PC-3 (cell line): ENCODE results near the gene MTA3. TPM values are rescaled to one million over a fixed set of nuclear protein-coding genes. Genes with fewer than 3 reads are reported as not detected.
"Not testable (repeated sequence)": the region's sequence is repeated elsewhere in the genome, so short reads cannot be mapped to it uniquely, and the experiment has no call there.

Experiments
- ATAC-seq: fragments of 200-7000 bp; cut with Tn5 transposase; 2 replicates; pipeline ENCODE4 v1.9.1; 2020; ENCODE audit warnings: mild to moderate bottlenecking, moderate library complexity
- BruUV-seq: library from RNA; stranded (reverse); fragments of 400-500 nt; replicated peaks from 2 replicates; lab custom pipeline; 2021; lab: Mats Ljungman, UMichigan
- CTCF ChIA-PET: fragments of 300-600 bp; sonication (Branson Sonifier 250); formaldehyde crosslinking; loops from one replicate; lab custom pipeline; 2022; ENCODE audit warnings: antibody characterized with exemption; lab: Charles Lee
- POLR2A ChIA-PET: fragments of 300-600 bp; sonication (Branson Sonifier 250); formaldehyde crosslinking; loops from one replicate; lab custom pipeline; 2022; ENCODE audit warnings: antibody characterized with exemption; ENCODE audit not compliant: unreplicated experiment; lab: Charles Lee
- DNase-seq: peaks from one replicate; pipeline ENCODE4 v3.0.0-alpha.2; 2015
- H2AFZ ChIP-seq: fragments of 300-600 bp; sonication (generic); 2 replicates; pipeline ENCODE4 v1.6.0; 2016; ENCODE audit warnings: antibody characterized with exemption, low read length
- H3F3A ChIP-seq: fragments of 300-600 bp; sonication (generic); one replicate; pipeline ENCODE4 v1.6.0; 2017; ENCODE audit warnings: antibody characterized with exemption, low read length, control low read depth, mild to moderate bottlenecking; ENCODE audit not compliant: unreplicated experiment
- H3K27ac ChIP-seq: fragments of 300-600 bp; sonication (generic); 2 replicates; pipeline ENCODE4 v1.5.1; 2016; ENCODE audit warnings: mild to moderate bottlenecking, low read length
- H3K27me3 ChIP-seq: fragments of 300-600 bp; sonication (generic); 2 replicates; pipeline ENCODE4 v1.6.1; 2016; ENCODE audit warnings: low read length, mixed read lengths
- H3K36me3 ChIP-seq: fragments of 300-600 bp; sonication (generic); 2 replicates; pipeline ENCODE4 v1.6.1; 2016; ENCODE audit warnings: low read depth, mixed run types, low read length, mixed read lengths
- H3K4me1 ChIP-seq: fragments of 300-600 bp; sonication (generic); 2 replicates; pipeline ENCODE4 v1.5.1; 2016; ENCODE audit warnings: low read length; ENCODE audit not compliant: insufficient read depth
- H3K4me2 ChIP-seq: fragments of 300-600 bp; sonication (generic); 2 replicates; pipeline ENCODE4 v1.6.0; 2016; ENCODE audit warnings: low read length
- H3K4me3 ChIP-seq: fragments of 300-600 bp; sonication (generic); 2 replicates; pipeline ENCODE4 v1.5.1; 2016; ENCODE audit warnings: mild to moderate bottlenecking, low read length, mixed read lengths
- H3K79me2 ChIP-seq: fragments of 300-600 bp; sonication (generic); 2 replicates; pipeline ENCODE4 v1.6.1; 2017; ENCODE audit warnings: low read length, mixed read lengths
- H3K9ac ChIP-seq: fragments of 300-600 bp; sonication (generic); 2 replicates; pipeline ENCODE4 v1.6.0; 2016; ENCODE audit warnings: mild to moderate bottlenecking, low read length
- H3K9me2 ChIP-seq: fragments of 300-600 bp; sonication (generic); replicated peaks from 2 replicates; pipeline ENCODE4 v1.6.1; 2016; ENCODE audit warnings: mixed run types, low read length, mixed read lengths
- H3K9me3 ChIP-seq: fragments of 300-600 bp; sonication (generic); 2 replicates; pipeline ENCODE4 v1.6.1; 2016; ENCODE audit warnings: low read length, mixed read lengths
- H4K20me1 ChIP-seq: fragments of 300-600 bp; sonication (generic); 2 replicates; pipeline ENCODE4 v1.6.1; 2016; ENCODE audit warnings: low read length, mixed read lengths
- EZH2 ChIP-seq: fragments of 300-600 bp; sonication (generic); IDR thresholded peaks from one replicate; pipeline ENCODE4 v1.6.1; 2017; ENCODE audit warnings: antibody characterized with exemption, mild to moderate bottlenecking, low read length; ENCODE audit not compliant: unreplicated experiment
- EZH2phosphoT487 ChIP-seq: fragments of 300-600 bp; sonication (generic); IDR thresholded peaks from 2 replicates; pipeline ENCODE4 v1.6.1; 2018; ENCODE audit warnings: mild to moderate bottlenecking, antibody characterized with exemption, low read length, borderline replicate concordance
- intact Hi-C: fragments of 100-400 bp; cut with micrococcal nuclease; formaldehyde crosslinking; loops from 2 replicates; pipeline ENCODE4 v1.9.0; 2023
- total RNA-seq: library from RNA; depleted of rRNA; stranded (reverse); fragments of >200 nt; gene quantifications from 2 replicates; pipeline ENCODE4 v1.2.3, GENCODE V29; 2014
- TF ChIP-seq, protein P1 (sequence below): fragments of 300-600 bp; sonication (generic); conservative IDR thresholded peaks from 2 replicates; pipeline ENCODE4 v1.5.1; 2017; ENCODE audit warnings: antibody characterized with exemption, low read depth, mild to moderate bottlenecking, low read length

MTA3 gene
- total RNA-seq, 1 experiment from 2014 or later, result 27.3 TPM

DNA sequence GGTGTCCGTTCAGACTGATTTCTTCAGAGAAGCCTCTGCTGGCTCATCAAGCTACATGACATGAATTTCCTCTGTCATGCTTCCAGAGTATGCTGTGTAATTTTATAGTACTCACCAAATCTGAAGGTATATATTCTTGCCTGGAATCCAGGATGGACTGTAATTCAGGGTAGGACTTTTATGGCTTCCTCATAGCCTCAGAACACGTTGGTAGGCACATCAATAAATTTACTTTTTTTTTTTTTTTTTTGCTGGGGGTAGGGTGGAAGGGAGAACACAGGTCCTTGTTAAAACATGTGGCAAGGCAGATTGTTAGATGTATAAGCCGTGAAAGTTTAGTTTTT is 34.4 kb downstream of the MTA3 start:
- Histone ChIP-seq H2AFZ (no peak overlapping the region), H3F3A (no peaks in the 10 kb centered on the region), H3K27me3 (no peaks in the 10 kb centered on the region), H3K9ac (no peak overlapping the region), H3K9me3 (no peaks in the 10 kb centered on the region), H3K4me3 (no peak overlapping the region), H3K9me2 (no peaks in the 10 kb centered on the region), H3K4me1 (no peaks in the 10 kb centered on the region), H3K36me3 (no peaks in the 10 kb centered on the region), H3K27ac (no peak overlapping the region), H3K4me2 (no peak overlapping the region), H4K20me1 (no peaks in the 10 kb centered on the region), H3K79me2 (peaks cover 7% of the 10 kb centered on the region; the same call in 1 of the 2 replicates)
- no TSS peak for BruUV-seq
- ChIA-PET POLR2A (no interaction called here), CTCF (no interaction called here)
- intact Hi-C loops, result no loop called here
- TF ChIP-seq EZH2, result no peak
- TF ChIP-seq, protein P1, sequence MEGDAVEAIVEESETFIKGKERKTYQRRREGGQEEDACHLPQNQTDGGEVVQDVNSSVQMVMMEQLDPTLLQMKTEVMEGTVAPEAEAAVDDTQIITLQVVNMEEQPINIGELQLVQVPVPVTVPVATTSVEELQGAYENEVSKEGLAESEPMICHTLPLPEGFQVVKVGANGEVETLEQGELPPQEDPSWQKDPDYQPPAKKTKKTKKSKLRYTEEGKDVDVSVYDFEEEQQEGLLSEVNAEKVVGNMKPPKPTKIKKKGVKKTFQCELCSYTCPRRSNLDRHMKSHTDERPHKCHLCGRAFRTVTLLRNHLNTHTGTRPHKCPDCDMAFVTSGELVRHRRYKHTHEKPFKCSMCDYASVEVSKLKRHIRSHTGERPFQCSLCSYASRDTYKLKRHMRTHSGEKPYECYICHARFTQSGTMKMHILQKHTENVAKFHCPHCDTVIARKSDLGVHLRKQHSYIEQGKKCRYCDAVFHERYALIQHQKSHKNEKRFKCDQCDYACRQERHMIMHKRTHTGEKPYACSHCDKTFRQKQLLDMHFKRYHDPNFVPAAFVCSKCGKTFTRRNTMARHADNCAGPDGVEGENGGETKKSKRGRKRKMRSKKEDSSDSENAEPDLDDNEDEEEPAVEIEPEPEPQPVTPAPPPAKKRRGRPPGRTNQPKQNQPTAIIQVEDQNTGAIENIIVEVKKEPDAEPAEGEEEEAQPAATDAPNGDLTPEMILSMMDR, result no peak
- TF ChIP-seq EZH2phosphoT487, result no peak
- no peak for DNase-seq
- no peak for ATAC-seq

DNA sequence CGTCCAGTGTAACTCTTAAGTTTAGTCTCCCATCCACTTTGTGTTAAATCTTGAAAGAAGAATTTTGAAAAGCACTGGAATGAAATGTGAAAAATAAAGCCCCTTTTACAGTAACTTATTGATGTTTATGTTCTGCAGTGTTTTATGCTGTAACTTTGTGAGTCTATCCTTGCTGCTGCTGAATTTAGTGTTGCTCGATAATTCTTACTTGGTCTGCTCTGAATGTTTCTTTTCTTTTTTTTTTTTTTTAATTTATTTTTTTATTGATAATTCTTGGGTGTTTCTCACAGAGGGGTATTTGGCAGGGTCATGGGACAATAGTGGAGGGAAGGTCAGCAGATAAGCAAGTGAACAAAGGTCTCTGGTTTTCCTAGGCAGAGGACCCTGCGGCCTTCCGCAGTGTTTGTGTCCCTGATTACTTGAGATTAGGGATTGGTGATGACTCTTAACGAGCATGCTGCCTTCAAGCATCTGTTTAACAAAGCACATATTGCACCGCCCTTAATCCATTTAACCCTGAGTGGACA is 36.0 kb downstream of the MTA3 start:
- H3K4me1 ChIP-seq, H3F3A ChIP-seq, DNase-seq, H4K20me1 ChIP-seq, intact Hi-C loops, H3K36me3 ChIP-seq, H3K27ac ChIP-seq, H3K27me3 ChIP-seq, H3K9me2 ChIP-seq, H2AFZ ChIP-seq, H3K4me2 ChIP-seq, POLR2A ChIA-PET, BruUV-seq, H3K9me3 ChIP-seq, CTCF ChIA-PET, H3K9ac ChIP-seq, ATAC-seq, H3K4me3 ChIP-seq, H3K79me2 ChIP-seq: not testable (repeated sequence)

DNA sequence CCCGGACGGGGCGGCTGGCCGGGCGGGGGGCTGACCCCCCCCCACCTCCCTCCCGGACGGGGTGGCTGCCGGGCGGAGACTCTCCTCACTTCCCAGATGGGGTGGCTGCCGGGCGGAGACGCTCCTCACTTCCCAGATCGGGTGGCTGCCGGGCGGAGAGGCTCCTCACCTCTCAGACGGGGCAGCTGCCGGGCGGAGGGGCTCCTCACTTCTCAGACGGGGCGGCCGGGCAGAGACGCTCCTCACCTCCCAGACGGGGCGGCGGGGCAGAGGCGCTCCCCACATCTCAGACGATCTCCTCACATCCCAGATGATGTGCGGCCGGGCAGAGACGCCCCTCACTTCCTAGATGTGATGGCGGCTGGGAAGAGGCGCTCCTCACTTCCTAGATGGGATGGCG is 37.7 kb downstream of the MTA3 start:
- DNase-seq, H3K27ac ChIP-seq, H4K20me1 ChIP-seq, H3F3A ChIP-seq, POLR2A ChIA-PET, CTCF ChIA-PET, H3K4me3 ChIP-seq, H3K4me1 ChIP-seq, intact Hi-C loops, H3K9me2 ChIP-seq, H3K79me2 ChIP-seq, BruUV-seq, H3K36me3 ChIP-seq, H3K9me3 ChIP-seq, H2AFZ ChIP-seq, H3K4me2 ChIP-seq, ATAC-seq, H3K27me3 ChIP-seq, H3K9ac ChIP-seq: not testable (repeated sequence)

DNA sequence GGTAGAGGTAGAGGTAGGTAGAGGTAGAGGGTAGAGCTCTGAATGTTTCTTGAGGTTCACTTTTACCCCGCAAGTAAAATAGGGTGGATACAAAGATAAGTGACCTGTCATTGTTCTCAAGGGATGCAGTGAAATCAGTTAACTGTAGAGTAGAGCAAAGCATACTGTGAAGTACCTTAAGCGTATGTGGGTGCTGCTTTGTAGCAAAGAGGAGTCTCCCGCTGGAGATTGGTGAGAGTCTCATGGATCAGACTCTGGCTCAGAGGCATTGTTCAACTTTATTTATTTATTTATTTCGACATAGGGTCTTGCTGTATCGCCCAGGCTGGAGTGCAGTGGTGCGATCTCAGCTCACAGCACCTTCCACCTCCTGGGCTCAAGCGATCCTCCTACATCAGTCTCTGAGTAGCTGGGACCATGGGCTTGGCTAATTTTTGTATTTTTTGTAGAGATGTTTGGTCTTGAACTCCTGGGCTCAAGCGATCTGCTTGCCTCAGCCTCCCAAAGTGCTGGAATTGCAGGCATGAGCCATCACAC is 38.7 kb downstream of the MTA3 start:
- Histone ChIP-seq H3F3A (no peaks in the 10 kb centered on the region), H3K9ac (no peak overlapping the region), H3K4me1 (no peaks in the 10 kb centered on the region), H3K79me2 (peaks cover 7% of the 10 kb centered on the region; the same call in 1 of the 2 replicates), H3K4me3 (no peak overlapping the region), H3K4me2 (no peak overlapping the region), H3K9me3 (no peaks in the 10 kb centered on the region), H3K9me2 (no peaks in the 10 kb centered on the region), H3K27me3 (no peaks in the 10 kb centered on the region), H2AFZ (no peak overlapping the region), H3K27ac (no peak overlapping the region), H4K20me1 (no peaks in the 10 kb centered on the region), H3K36me3 (peaks cover 5% of the 10 kb centered on the region; the same call in 1 of the 2 replicates)
- ChIA-PET CTCF (no interaction called here), POLR2A (no interaction called here)
- intact Hi-C loops, result no loop called here
- no TSS peak for BruUV-seq
- ATAC-seq (no peak), DNase-seq (no peak)
- TF ChIP-seq EZH2phosphoT487 (no peak), EZH2 (no peak)
- TF ChIP-seq, protein P1, result no peak
